Bronchial epithelial cell (primary cell): ENCODE measurements around the gene TIMP3. TPM values are rescaled to one million over a fixed set of nuclear protein-coding genes. Genes with fewer than 3 reads are reported as not detected.
"Not testable (repeated sequence)": the region's sequence is repeated elsewhere in the genome, so short reads cannot be mapped to it uniquely, and the experiment has no call there.

Experiments used
- DNase-seq: peaks from one replicate; pipeline ENCODE4 v3.0.0-alpha.2; 2010; ENCODE audit warnings: low read depth
- FAIRE-seq: peaks from 2 replicates; lab custom pipeline; 2011; peaks lifted over from hg19 to GRCh38; lab: Jason Lieb, UNC
- H3K27me3 ChIP-seq: 2 replicates; pipeline ENCODE4 v1.5.1; 2011; ENCODE audit warnings: low read length; ENCODE audit not compliant: control insufficient read depth, insufficient read depth
- H3K36me3 ChIP-seq: 2 replicates; pipeline ENCODE4 v1.5.1; 2011; ENCODE audit warnings: low read length; ENCODE audit not compliant: control insufficient read depth, insufficient read depth
- H3K4me3 ChIP-seq: 2 replicates; pipeline ENCODE4 v1.5.1; 2011; ENCODE audit warnings: mild to moderate bottlenecking, low read depth, low read length, control low read depth
- total RNA-seq: library from RNA; depleted of rRNA; stranded (reverse); fragments of >200 nt; gene quantifications from 2 replicates; pipeline ENCODE4 v1.2.1, GENCODE V29; 2014
- TF ChIP-seq, protein P1 (sequence below): IDR thresholded peaks from 2 replicates; pipeline ENCODE4 v1.5.1; 2011; ENCODE audit warnings: mild to moderate bottlenecking, moderate library complexity, low read length, control low read depth, inconsistent platforms; ENCODE audit not compliant: insufficient read depth, severe bottlenecking

The TIMP3 gene
- total RNA-seq = 52.2 and 71.1 TPM in 2 replicates

DNA sequence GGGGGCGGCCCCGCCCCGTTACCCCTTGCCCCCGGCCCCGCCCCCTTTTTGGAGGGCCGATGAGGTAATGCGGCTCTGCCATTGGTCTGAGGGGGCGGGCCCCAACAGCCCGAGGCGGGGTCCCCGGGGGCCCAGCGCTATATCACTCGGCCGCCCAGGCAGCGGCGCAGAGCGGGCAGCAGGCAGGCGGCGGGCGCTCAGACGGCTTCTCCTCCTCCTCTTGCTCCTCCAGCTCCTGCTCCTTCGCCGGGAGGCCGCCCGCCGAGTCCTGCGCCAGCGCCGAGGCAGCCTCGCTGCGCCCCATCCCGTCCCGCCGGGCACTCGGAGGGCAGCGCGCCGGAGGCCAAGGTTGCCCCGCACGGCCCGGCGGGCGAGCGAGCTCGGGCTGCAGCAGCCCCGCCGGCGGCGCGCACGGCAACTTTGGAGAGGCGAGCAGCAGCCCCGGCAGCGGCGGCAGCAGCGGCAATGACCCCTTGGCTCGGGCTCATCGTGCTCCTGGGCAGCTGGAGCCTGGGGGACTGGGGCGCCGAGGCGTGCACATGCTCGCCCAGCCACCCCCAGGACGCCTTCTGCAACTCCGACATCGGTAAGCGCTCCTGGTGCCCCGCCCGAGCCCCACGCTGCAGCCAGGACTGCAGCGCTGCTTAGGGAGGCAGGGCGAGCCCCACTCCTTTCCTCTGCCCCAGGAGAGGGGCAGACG, at the start of gene TIMP3:
TSS of gene TIMP3 (plus strand) at position 169 of the 700 bp plus-strand sequence. CDS start at position 466, 297 bp downstream.
- TF ChIP-seq, protein P1, sequence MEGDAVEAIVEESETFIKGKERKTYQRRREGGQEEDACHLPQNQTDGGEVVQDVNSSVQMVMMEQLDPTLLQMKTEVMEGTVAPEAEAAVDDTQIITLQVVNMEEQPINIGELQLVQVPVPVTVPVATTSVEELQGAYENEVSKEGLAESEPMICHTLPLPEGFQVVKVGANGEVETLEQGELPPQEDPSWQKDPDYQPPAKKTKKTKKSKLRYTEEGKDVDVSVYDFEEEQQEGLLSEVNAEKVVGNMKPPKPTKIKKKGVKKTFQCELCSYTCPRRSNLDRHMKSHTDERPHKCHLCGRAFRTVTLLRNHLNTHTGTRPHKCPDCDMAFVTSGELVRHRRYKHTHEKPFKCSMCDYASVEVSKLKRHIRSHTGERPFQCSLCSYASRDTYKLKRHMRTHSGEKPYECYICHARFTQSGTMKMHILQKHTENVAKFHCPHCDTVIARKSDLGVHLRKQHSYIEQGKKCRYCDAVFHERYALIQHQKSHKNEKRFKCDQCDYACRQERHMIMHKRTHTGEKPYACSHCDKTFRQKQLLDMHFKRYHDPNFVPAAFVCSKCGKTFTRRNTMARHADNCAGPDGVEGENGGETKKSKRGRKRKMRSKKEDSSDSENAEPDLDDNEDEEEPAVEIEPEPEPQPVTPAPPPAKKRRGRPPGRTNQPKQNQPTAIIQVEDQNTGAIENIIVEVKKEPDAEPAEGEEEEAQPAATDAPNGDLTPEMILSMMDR = no peak
- FAIRE-seq (no peak), DNase-seq (no peak)
- no peaks in the 10 kb centered on the region for H3K36me3 ChIP-seq
- H3K4me3 ChIP-seq = peak within 1 kb of the TSS; percentile 64
- H3K27me3 ChIP-seq = peaks cover 2% of the 10 kb centered on the region

DNA sequence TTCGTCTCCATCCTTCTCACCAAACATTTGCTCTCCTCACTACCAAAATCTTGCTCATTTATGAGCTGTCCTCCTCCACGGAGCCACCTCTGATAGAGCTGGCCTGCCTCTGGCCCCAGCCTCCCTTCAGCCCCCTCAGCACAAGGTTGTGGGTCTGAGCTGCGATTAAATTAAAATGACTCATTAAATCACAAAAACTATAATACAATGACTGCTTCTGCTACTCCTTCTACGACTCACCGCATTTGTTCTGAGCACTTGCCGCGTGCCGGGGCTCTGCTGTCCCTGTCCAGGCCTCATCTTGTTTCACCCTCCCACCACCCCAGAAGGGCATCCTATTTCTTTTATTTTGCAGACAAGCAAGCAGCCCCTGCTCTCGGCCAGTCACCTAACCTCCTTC, 49.2 kb upstream of the TIMP3 start:
- Histone ChIP-seq H3K36me3 (no peaks in the 10 kb centered on the region), H3K27me3 (no peaks in the 10 kb centered on the region), H3K4me3 (no peak overlapping the region)
- TF ChIP-seq, protein P1 = no peak
- no peak for DNase-seq
- no peak for FAIRE-seq

GRCh38 chr22:32752816-32753520, 48.5 kb upstream of the TIMP3 start:
- H3K4me3 ChIP-seq = no peak overlapping the region
- TF ChIP-seq, protein P1 = no peak
- FAIRE-seq (no peak), DNase-seq (no peak)
- no peaks in the 10 kb centered on the region for H3K36me3 ChIP-seq
- no peaks in the 10 kb centered on the region for H3K27me3 ChIP-seq

DNA sequence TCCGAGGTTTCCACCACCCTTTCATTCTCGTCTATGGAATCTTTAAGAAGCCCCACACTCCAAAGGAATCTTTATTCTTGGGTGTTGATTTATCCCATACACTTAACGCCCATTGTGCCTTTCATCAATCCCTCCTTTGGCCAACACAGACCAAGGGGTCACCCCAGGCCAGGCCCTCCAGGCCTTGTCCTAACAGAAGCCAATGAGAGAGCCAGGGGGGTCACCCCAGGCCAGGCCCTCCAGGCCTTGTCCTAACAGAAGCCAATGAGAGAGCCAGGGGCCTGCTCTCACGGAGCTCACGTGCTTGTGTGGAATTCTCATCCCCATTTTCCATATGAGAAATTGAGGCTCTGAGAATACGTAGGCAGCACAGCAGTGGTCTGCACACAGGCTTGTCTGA, 47.9 kb upstream of the TIMP3 start:
- Histone ChIP-seq H3K4me3 (no peak overlapping the region), H3K27me3 (no peaks in the 10 kb centered on the region), H3K36me3 (no peaks in the 10 kb centered on the region)
- DNase-seq (no peak), FAIRE-seq (no peak)
- TF ChIP-seq, protein P1 = no peak

DNA sequence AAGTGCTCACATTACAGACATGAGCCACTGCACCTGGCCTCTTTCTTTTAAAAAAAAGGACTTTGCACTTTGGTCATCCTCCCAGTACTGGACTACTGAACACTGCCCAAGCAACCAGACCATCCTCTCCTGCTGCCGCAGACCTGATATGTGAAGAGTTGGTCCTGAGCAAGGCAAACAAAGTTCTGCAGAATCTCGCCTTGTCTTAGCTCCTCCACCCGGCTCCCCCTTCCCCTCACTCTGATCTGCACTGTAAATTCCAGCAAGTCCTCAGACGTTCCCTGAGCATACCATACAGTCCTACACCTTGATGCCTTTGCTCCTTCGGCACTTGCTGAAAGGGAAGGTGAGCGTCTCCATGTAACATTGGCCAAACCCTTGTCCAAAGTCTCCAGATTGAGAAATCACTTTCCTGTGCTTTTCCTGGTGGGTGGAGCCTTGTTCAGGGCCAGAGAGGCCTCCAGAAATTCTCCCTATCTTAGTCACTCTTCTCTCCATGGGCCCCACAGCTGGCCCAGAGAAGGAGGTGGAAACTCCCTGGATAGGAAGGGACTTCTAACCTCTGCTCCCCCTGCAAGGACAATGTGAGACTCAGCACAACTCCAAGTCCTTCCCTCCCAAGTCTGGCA, 47.0 kb upstream of the TIMP3 start:
- Histone ChIP-seq H3K36me3 (no peaks in the 10 kb centered on the region), H3K27me3 (no peaks in the 10 kb centered on the region), H3K4me3 (no peak overlapping the region)
- TF ChIP-seq, protein P1 = no peak
- peak; percentile 55 for DNase-seq
- no peak for FAIRE-seq

DNA sequence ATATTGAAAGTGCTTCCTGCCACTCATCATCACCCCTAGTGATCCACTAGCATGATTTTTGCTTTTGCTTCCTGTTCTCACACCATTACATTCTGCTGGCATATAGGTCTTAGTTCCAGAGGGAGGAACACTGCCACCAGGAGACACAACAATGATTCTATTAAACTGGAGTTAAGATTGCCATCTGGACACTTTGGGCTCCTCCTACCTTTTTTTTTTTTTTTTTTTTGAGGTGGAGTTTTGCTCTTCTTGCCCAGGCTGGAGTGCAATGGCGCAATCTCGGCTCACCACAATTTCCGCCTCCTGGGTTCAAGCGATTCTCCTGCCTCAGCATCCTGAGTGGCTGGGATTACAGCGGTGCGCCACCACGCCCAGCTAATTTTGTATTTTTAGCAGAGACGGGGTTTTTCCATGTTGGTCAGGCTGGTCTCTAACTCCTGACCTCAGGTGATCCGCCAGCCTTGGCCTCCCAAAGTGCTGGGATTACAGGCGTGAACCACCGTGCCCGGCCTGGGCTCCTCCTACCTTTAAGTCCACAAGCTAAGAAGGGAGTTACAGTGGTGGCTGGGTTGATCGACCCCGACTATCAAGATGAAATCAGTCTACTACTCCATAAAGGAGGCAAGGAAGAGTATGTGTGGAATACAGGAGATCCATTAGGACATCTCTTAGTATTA, 44.3 kb upstream of the TIMP3 start:
- H3K4me3 ChIP-seq, FAIRE-seq, H3K27me3 ChIP-seq, DNase-seq, H3K36me3 ChIP-seq: not testable (repeated sequence)
